Measurements from ENCODE around the gene UST. TPM values are rescaled to one million over a fixed set of nuclear protein-coding genes. Genes with fewer than 3 reads are reported as not detected.

UST gene
- polyA plus RNA-seq, 1 experiment, result 21.4 TPM

- peak overlapping the region; percentile 93 for H3K27ac ChIP-seq (ENCODE audit: low read depth, low read length)
- CTCF ChIA-PET, result interaction anchor here (0.5 to 2.0 kb wide), 6 partner anchors 11 to 409 kb away, joined by 3 to 13 read pairs (median 5); no protein-coding TSS in a partner anchor
- no peaks in the 10 kb centered on the region for H3K27me3 ChIP-seq (ENCODE audit: control insufficient read depth, insufficient read depth, low read length)
- peak; percentile 86 for DNase-seq (ENCODE audit: low read depth, low spot score)
- POLR2A ChIA-PET, result interaction anchor here (0.6 to 1.2 kb wide), 2 partner anchors 14 to 389 kb away, joined by 4 read pairs; no protein-coding TSS in a partner anchor
- TF ChIP-seq, protein P1, sequence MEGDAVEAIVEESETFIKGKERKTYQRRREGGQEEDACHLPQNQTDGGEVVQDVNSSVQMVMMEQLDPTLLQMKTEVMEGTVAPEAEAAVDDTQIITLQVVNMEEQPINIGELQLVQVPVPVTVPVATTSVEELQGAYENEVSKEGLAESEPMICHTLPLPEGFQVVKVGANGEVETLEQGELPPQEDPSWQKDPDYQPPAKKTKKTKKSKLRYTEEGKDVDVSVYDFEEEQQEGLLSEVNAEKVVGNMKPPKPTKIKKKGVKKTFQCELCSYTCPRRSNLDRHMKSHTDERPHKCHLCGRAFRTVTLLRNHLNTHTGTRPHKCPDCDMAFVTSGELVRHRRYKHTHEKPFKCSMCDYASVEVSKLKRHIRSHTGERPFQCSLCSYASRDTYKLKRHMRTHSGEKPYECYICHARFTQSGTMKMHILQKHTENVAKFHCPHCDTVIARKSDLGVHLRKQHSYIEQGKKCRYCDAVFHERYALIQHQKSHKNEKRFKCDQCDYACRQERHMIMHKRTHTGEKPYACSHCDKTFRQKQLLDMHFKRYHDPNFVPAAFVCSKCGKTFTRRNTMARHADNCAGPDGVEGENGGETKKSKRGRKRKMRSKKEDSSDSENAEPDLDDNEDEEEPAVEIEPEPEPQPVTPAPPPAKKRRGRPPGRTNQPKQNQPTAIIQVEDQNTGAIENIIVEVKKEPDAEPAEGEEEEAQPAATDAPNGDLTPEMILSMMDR (IDR thresholded peaks at IDR 0.05; ENCODE audit: low read depth, low read length), result no peak
- H3K9me3 ChIP-seq (ENCODE audit: control insufficient read depth, insufficient read depth, low read length), result no peaks in the 10 kb centered on the region; the same call in 1 of the 2 replicates
- H3K4me3 ChIP-seq (ENCODE audit: low read depth, low read length), result no peak overlapping the region
These were observed 222.8 kb downstream of the UST start for GRCh38 chr6:148969603-148970061.

DNA sequence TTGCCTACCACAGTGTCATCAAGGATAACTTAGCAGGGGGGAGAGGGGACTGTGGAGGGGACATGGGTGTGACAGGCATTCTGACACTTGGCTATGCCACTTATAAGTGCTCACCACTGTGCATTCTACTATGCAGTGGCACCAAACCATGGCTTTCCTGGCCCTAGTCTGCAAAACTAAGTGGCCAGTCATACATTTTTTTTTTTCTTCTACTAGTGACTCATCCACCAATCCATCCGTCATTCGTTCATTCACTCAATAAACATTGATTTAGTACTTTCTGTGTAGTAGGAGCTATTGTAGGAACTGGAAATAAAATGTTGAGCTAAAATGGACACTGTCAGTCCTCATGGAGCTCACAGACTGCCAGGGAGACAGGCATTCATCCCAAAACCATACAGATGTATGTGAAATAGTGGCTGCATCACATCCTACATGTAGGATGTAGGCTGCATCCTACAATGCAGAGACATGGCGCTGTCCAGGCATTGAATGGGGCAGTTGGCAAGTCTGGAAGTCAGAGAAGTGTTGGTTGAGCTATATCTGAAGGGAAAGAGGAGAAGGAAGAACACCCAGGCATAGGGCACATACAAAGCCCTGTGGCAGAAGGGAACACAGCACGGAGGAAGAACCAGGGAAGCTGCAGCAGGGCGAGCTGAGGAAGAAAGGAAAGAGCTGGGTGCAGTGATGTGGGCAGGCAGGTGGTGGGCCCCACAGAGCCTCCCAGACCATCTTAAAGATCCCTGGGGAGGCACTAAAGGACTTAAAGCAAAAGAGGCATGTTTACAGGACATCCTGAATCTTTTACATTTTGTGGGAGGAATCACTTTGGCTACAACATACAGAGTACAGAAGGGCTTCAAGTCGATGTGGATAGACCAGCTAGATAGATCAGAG lies 224.4 kb downstream of the UST start:
- ChIA-PET POLR2A (interaction anchor here (0.5 to 0.6 kb wide), 2 partner anchors 271 to 422 kb away, joined by 3 to 5 read pairs; no protein-coding TSS in a partner anchor), CTCF (interaction anchor here (0.6 to 1.2 kb wide), 5 partner anchors 34 to 393 kb away, joined by 3 to 6 read pairs (median 3); no protein-coding TSS in a partner anchor)
- TF ChIP-seq, protein P1 (IDR thresholded peaks at IDR 0.05; ENCODE audit: low read depth, low read length), result no peak
- no peak overlapping the region for H3K4me3 ChIP-seq (ENCODE audit: low read depth, low read length)
- DNase-seq (ENCODE audit: low read depth, low spot score), result no peak
- H3K27me3 ChIP-seq (ENCODE audit: control insufficient read depth, insufficient read depth, low read length), result no peaks in the 10 kb centered on the region
- no peaks in the 10 kb centered on the region; the same call in 1 of the 2 replicates for H3K9me3 ChIP-seq (ENCODE audit: control insufficient read depth, insufficient read depth, low read length)
- no peak overlapping the region for H3K27ac ChIP-seq (ENCODE audit: low read depth, low read length)

DNA sequence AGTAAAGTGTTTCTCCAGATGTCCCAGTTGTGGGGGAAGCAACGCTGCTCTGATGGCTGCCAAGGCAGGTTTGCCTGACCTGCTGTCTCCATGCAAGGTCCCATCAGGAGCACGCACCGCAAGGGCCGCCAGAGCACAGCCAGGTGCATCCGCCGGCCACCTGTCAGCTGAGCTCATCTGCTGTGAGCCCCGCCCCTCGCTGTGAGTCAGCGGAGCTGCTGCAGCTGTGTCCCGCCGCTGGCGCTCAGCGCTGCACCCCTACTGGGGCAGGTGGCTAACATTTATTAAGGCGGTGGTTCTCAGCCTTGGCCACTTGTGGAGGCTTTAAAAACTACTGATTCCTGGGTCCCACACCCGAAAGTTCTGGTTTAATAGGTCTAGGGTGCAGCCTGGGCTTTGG lies 225.7 kb downstream of the UST start:
- ChIA-PET POLR2A (no interaction called here), CTCF (interaction anchor here (0.6 to 3.5 kb wide), 5 partner anchors 54 to 412 kb away, joined by 3 to 34 read pairs (median 3); no protein-coding TSS in a partner anchor)
- Histone ChIP-seq H3K27me3 (ENCODE audit: control insufficient read depth, insufficient read depth, low read length) (no peaks in the 10 kb centered on the region), H3K9me3 (ENCODE audit: control insufficient read depth, insufficient read depth, low read length) (no peaks in the 10 kb centered on the region; the same call in 1 of the 2 replicates), H3K4me3 (ENCODE audit: low read depth, low read length) (no peak overlapping the region), H3K27ac (ENCODE audit: low read depth, low read length) (no peak overlapping the region)
- TF ChIP-seq, protein P1 (IDR thresholded peaks at IDR 0.05; ENCODE audit: low read depth, low read length), result no peak
- no peak for DNase-seq (ENCODE audit: low read depth, low spot score)

DNA sequence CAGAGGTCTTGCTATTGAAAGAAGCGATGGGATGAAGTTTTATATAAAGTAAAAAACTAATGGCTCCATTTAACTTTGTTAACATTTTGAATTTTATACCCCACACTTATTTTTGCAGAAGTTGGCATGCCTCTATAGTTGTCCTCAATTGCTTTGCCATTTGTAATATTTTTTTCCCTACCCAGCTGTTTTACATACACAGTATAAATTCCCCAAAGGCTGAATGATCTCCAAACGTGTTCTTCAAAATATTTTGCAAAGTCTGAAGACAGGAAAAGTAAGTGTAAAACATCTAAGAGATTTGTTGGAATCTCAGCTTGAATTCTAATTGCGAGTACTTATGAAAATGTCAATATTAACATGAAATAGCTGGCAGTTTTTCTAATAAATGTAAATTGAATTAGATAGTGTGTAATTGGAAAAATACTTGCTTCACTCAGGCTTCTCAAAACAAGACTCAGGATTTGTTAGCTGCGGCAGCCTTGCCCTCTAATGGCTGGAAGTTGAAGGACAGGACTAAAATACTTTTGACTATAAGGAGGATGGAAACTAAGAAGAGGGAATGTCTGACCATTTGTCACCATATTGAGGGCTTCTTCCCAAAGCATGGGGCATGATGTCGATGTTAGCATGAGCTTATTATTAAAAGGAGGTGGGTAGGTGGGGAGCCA lies 226.8 kb downstream of the UST start:
- TF ChIP-seq, protein P1 (IDR thresholded peaks at IDR 0.05; ENCODE audit: low read depth, low read length), result peak; percentile 82
- no peaks in the 10 kb centered on the region; the same call in 1 of the 2 replicates for H3K9me3 ChIP-seq (ENCODE audit: control insufficient read depth, insufficient read depth, low read length)
- ChIA-PET POLR2A (no interaction called here), CTCF (interaction anchor here (0.5 to 3.5 kb wide), 22 partner anchors 9 to 543 kb away, joined by 3 to 34 read pairs (median 4); no protein-coding TSS in a partner anchor)
- DNase-seq (ENCODE audit: low read depth, low spot score), result no peak
- no peak overlapping the region for H3K27ac ChIP-seq (ENCODE audit: low read depth, low read length)
- H3K4me3 ChIP-seq (ENCODE audit: low read depth, low read length), result no peak overlapping the region
- no peaks in the 10 kb centered on the region for H3K27me3 ChIP-seq (ENCODE audit: control insufficient read depth, insufficient read depth, low read length)

All from AG04450 (cell line).